SH-SY5Y (cell line): Measurements from ENCODE around the gene NARS2.

Experiments used
- GATA2 ChIP-seq: IDR thresholded peaks from 2 replicates; pipeline ENCODE4 v1.6.1; 2011; ENCODE audit warnings: mild to moderate bottlenecking, low read depth, low read length
- GATA3 ChIP-seq: IDR thresholded peaks from 2 replicates; pipeline ENCODE4 v1.6.1; 2011; ENCODE audit warnings: low read depth, mild to moderate bottlenecking, low read length, moderate library complexity

Gene NARS2

DNA sequence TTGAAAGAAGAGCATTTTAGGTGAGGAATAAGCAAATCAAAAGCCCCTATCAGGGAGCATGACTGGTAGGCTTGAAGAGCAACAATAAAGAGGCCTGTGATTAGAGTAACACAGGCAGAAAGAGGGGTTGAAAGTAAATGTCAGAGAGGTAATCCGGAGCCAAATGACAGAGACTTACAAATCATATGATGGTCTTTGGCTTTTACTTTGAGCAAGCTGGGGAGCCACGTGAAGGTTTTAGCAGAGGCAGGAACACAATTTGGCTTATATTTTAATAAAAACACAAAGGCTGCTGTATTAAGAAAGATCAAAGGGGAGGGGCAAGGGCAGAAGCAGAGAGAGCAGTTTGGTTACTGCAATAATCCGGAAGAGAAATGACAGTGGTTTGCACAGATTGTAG, 12.8 kb upstream of the NARS2 start:
- TF ChIP-seq GATA3 (no peak), GATA2 (no peak)

DNA sequence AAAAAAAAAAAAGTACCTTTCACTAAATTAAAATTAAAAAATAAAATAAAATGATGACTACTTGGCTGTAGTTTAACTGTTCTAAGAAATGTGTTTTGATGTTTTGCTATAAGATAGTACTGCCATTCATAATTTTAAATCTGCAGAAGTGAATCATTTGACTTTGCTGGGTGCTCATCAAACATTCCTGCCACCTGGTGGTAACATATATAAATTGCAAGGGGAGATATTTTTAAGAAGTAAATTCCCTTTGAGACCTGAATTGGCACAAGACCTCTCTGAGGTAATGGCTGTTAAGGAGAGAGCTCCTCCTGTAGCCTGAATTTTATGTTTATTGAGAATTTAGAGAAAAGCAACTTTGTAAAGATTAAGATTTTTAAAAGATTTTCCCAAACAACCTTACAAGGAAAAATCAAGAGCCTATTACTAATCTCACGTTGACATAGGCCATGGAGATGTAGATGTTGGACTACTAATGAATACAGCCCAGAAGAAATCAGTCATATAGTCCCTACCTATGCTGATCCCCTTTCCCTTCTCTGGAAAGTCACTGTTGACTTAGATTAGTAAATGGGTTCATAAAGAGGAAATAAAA, 11.9 kb upstream of the NARS2 start:
- TF ChIP-seq GATA3 (no peak), GATA2 (no peak)

DNA sequence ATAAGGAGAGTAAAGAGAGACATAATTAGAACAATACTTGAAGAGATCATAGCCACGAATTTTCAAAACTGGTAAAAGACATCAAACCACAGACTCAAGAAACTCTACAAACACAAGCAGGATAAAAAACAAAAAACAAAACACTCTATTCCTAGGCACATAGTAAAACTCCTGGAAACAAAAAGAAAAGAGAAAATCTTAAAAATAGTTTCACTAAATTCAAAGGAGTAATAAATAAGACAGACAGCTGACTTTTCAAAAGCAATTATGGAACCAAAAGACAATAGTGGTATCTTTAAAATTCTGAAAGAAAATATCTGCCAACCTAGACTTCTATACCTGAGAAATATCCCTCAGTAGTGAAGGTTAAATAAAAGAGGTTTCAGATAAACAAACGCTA, 9.2 kb upstream of the NARS2 start:
- no peak for TF ChIP-seq GATA2
- TF ChIP-seq GATA3, result no peak

GRCh38 chr11:78577495-78577894, 2.8 kb upstream of the NARS2 start:
- TF ChIP-seq GATA2 (no peak), GATA3 (no peak)

DNA sequence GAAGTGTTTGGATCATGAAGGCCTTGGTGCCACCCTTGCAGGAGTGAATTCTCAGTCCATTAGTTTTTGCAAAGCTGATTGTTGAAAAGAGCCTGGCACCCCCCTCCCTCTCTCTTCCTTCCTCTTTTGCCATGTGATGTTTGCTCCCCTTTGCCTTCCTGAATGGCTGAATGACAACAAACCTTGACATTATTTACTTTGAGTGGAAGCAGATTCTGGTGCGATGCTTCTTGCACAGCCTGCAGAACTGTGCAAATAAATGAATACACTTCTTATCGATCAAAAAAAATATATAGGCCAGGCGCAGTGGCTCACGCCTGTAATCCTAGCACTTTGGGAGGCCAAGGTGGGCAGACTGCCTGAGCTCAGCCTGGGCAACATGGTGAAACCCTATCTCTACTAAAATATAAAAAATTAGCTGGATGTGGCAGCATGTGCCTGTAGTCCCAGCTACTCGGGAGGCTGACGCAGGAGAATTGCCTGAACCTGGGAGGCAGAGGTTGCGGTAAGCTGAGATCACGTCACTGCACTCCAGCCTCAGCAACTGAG, 2.0 kb upstream of the NARS2 start:
- TF ChIP-seq GATA2 (no peak), GATA3 (no peak)

DNA sequence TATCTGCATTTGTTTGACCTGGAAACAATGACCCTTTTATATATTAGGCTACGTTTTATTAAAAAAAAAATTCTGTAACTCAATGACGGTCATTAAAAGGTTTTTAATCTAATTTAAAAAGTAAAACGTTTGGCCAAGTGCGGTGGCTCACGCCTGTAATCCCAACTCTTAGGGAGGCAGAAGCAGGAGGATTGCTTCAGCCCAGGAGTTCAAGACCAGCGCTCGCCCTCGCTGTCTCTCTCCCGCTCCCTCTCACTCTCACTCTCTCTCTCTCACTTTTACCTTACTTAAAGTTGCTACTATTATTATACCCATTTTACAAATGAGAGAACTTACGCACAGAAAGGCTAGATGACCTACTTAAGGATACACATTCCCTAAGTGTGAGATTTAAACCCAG, 814 bp upstream of the NARS2 start:
- TF ChIP-seq GATA2, result no peak
- no peak for TF ChIP-seq GATA3

DNA sequence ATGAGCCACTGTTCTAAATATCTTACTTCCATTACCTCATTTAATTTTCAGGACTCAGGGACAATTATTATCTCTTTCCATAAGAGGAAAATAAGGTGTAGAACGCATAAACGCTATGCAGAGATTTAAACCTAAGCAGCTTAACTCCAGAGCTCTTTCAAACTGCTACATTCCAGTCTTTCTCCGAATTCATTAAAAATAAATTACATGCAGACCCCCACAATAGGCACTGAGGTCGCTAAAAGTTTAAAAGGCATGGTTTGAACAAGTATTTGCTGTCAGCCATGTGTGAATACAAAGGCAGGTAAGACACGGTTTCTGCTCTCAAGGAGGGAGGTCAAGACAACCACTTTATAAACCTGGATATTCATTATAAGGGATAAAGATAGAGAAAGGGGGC, 983 bp downstream of the NARS2 start:
- TF ChIP-seq GATA3 (no peak), GATA2 (no peak)

DNA sequence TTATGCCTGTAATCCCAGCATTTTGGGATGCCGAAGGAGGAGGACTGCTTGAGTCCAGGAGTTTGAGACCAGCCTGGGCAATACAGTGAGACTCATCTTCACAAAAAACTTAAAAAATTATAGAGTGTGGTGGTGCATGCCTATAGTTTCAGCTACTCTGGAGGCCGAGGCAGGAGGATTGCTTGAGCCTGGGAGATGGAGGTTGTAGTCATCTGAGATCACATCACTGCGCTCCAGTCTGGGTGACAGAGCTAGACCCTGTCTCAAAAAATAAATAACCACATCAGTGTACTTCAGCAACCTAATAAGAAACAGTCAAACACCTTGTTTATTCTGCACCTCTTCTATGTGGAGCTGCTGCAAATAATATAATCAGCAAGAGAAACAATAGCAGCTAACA, 1.4 kb downstream of the NARS2 start:
- no peak for TF ChIP-seq GATA2
- no peak for TF ChIP-seq GATA3

DNA sequence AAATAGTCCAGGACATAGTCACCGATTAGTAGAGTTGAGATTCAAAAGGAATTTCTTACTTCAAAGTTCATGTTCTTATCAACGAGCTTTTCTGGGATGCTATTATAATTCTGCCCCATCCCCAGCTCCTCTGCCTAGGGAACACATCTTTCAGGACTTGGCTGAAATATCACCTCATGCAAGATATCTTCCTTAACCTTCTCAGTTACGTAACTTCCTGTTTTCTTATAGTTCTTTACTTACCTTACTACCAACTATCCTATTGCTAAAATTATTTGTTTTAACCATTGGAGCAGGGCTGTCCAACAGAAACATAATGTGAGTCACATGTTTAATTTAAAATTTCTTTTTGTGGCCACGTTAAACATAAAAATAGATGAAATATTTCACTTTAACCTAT, 2.3 kb downstream of the NARS2 start:
- TF ChIP-seq GATA3 (no peak), GATA2 (no peak)

GRCh38 chr11:78570031-78570430, 4.6 kb downstream of the NARS2 start:
- TF ChIP-seq GATA2, result no peak
- TF ChIP-seq GATA3, result no peak

DNA sequence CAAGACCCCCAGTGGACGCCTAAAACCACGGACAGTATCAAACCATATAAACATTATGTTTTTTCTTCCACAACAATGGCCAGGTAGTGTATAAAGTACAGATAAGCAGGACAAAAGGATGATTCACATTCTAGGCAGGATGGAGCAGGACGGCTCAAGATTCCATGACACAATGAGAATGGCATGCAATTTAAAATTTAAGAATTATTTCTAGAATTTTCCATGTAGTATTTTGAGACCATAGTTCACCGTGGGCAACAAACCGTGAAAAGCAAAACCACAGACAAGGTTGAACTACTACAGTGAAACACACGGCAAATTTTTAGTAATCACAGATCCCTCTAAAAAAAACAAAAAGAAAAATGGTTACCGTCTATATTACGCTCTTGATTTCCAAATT, 7.5 kb downstream of the NARS2 start:
- TF ChIP-seq GATA3 (no peak), GATA2 (no peak)

GRCh38 chr11:78564490-78565467, 9.9 kb downstream of the NARS2 start:
- TF ChIP-seq GATA3 (no peak), GATA2 (no peak)

- TF ChIP-seq GATA3 (no peak), GATA2 (no peak)
Measured at GRCh38 chr11:78562398-78562797, 12.3 kb downstream of the NARS2 start.

- TF ChIP-seq GATA3 (no peak), GATA2 (no peak)
Measured at GRCh38 chr11:78560826-78561484, 13.7 kb downstream of the NARS2 start.
